Measurements from ENCODE around the gene FAM200A. TPM values are rescaled to one million over a fixed set of nuclear protein-coding genes. Genes with fewer than 3 reads are reported as not detected.
"Not testable (repeated sequence)": the region's sequence is repeated elsewhere in the genome, so short reads cannot be mapped to it uniquely, and the experiment has no call there.

The FAM200A gene
- total RNA-seq, 1 experiment from 2014 or later = 7.9 TPM

- not testable (repeated sequence) for H3K9me3 ChIP-seq (replicated peaks); H3K4me3 ChIP-seq; DNase-seq (ENCODE audit: low read depth in 1 of 2, low spot score in 2 of 2); H3K27ac ChIP-seq; H3K27me3 ChIP-seq (replicated peaks)
- Histone ChIP-seq H3K36me3 (peaks cover 34% of the 10 kb centered on the region), H3K4me1 (replicated peaks) (peaks cover 12% of the 10 kb centered on the region)
Observed at GRCh38 chr7:99549545-99549944, 2.4 kb downstream of the FAM200A start.

- H3K9me3 ChIP-seq (replicated peaks) = peaks cover 12% of the 10 kb centered on the region
Observed at GRCh38 chr7:99545308-99545707, 6.6 kb downstream of the FAM200A start.

GRCh38 chr7:99543916-99544315, 8.0 kb downstream of the FAM200A start:
- H3K27ac ChIP-seq = no peak overlapping the region
- H3K4me3 ChIP-seq = no peak overlapping the region
- peaks cover 13% of the 10 kb centered on the region for H3K9me3 ChIP-seq (replicated peaks)
- H3K4me1 ChIP-seq (replicated peaks) = no peaks in the 10 kb centered on the region
- H3K36me3 ChIP-seq = peaks cover 29% of the 10 kb centered on the region
- H3K27me3 ChIP-seq (replicated peaks) = no peaks in the 10 kb centered on the region
- DNase-seq (ENCODE audit: low read depth in 1 of 2, low spot score in 2 of 2) = no peak

More at GRCh38 chr7:99545308-99545707, 6.6 kb downstream of the FAM200A start:
- DNase-seq (ENCODE audit: low read depth in 1 of 2, low spot score in 2 of 2); H3K4me3 ChIP-seq; H3K27ac ChIP-seq; H3K4me1 ChIP-seq (replicated peaks); H3K27me3 ChIP-seq (replicated peaks): not testable (repeated sequence)
- H3K36me3 ChIP-seq = peaks cover 32% of the 10 kb centered on the region

- DNase-seq (ENCODE audit: low read depth in 1 of 2, low spot score in 2 of 2) = no peak
Observed at GRCh38 chr7:99543081-99543671, 8.7 kb downstream of the FAM200A start.

GRCh38 chr7:99541212-99541611, 10.7 kb downstream of the FAM200A start:
- Histone ChIP-seq H3K27ac (no peak overlapping the region), H3K4me1 (replicated peaks) (no peaks in the 10 kb centered on the region), H3K4me3 (no peak overlapping the region), H3K27me3 (replicated peaks) (no peaks in the 10 kb centered on the region), H3K36me3 (peaks cover 9% of the 10 kb centered on the region; the same call in 1 of the 2 replicates), H3K9me3 (replicated peaks) (peaks cover 13% of the 10 kb centered on the region)
- DNase-seq (ENCODE audit: low read depth in 1 of 2, low spot score in 2 of 2) = no peak

More at GRCh38 chr7:99543081-99543671, 8.7 kb downstream of the FAM200A start:
- peaks cover 13% of the 10 kb centered on the region for H3K9me3 ChIP-seq (replicated peaks)
- H3K4me3 ChIP-seq = no peak overlapping the region
- H3K27me3 ChIP-seq (replicated peaks) = no peaks in the 10 kb centered on the region
- H3K27ac ChIP-seq = no peak overlapping the region
- H3K4me1 ChIP-seq (replicated peaks) = no peaks in the 10 kb centered on the region
- peaks cover 25% of the 10 kb centered on the region for H3K36me3 ChIP-seq

GRCh38 chr7:99540542-99540941, 11.4 kb downstream of the FAM200A start:
- peaks cover 13% of the 10 kb centered on the region for H3K9me3 ChIP-seq (replicated peaks)
- DNase-seq (ENCODE audit: low read depth in 1 of 2, low spot score in 2 of 2) = no peak
- no peaks in the 10 kb centered on the region for H3K4me1 ChIP-seq (replicated peaks)
- H3K4me3 ChIP-seq = no peak overlapping the region
- no peak overlapping the region for H3K27ac ChIP-seq
- H3K27me3 ChIP-seq (replicated peaks) = no peaks in the 10 kb centered on the region
- peaks cover 8% of the 10 kb centered on the region; the same call in 1 of the 2 replicates for H3K36me3 ChIP-seq

- peaks cover 13% of the 10 kb centered on the region; the same call in 1 of the 2 replicates for H3K36me3 ChIP-seq
- DNase-seq (ENCODE audit: low read depth in 1 of 2, low spot score in 2 of 2) = no peak
- peaks cover 17% of the 10 kb centered on the region for H3K9me3 ChIP-seq (replicated peaks)
- H3K27ac ChIP-seq = no peak overlapping the region
- H3K4me3 ChIP-seq = no peak overlapping the region
- no peaks in the 10 kb centered on the region for H3K27me3 ChIP-seq (replicated peaks)
- no peaks in the 10 kb centered on the region for H3K4me1 ChIP-seq (replicated peaks)
Observed at GRCh38 chr7:99539213-99539811, 12.6 kb downstream of the FAM200A start.

GRCh38 chr7:99535667-99536066, 16.2 kb downstream of the FAM200A start:
- Histone ChIP-seq H3K4me3 (no peak overlapping the region), H3K4me1 (replicated peaks) (no peaks in the 10 kb centered on the region), H3K9me3 (replicated peaks) (peaks cover 41% of the 10 kb centered on the region), H3K27me3 (replicated peaks) (no peaks in the 10 kb centered on the region), H3K27ac (no peak overlapping the region), H3K36me3 (peaks cover 42% of the 10 kb centered on the region)
- DNase-seq (ENCODE audit: low read depth in 1 of 2, low spot score in 2 of 2) = no peak

GRCh38 chr7:99531354-99531765, 20.6 kb downstream of the FAM200A start:
- no peaks in the 10 kb centered on the region for H3K27me3 ChIP-seq (replicated peaks)
- H3K36me3 ChIP-seq = peaks cover 85% of the 10 kb centered on the region
- no peak overlapping the region for H3K4me3 ChIP-seq
- no peak overlapping the region for H3K27ac ChIP-seq
- peaks cover 50% of the 10 kb centered on the region for H3K9me3 ChIP-seq (replicated peaks)
- H3K4me1 ChIP-seq (replicated peaks) = no peaks in the 10 kb centered on the region
- no peak for DNase-seq (ENCODE audit: low read depth in 1 of 2, low spot score in 2 of 2)

- no peaks in the 10 kb centered on the region for H3K4me1 ChIP-seq (replicated peaks)
- no peak overlapping the region for H3K27ac ChIP-seq
- no peaks in the 10 kb centered on the region for H3K27me3 ChIP-seq (replicated peaks)
- H3K9me3 ChIP-seq (replicated peaks) = peaks cover 17% of the 10 kb centered on the region
- no peak overlapping the region for H3K4me3 ChIP-seq
- DNase-seq (ENCODE audit: low read depth in 1 of 2, low spot score in 2 of 2) = no peak
- H3K36me3 ChIP-seq = peaks cover 86% of the 10 kb centered on the region
Observed at GRCh38 chr7:99525713-99526440, 26.0 kb downstream of the FAM200A start.

- DNase-seq (ENCODE audit: low read depth in 1 of 2, low spot score in 2 of 2) = no peak
- no peaks in the 10 kb centered on the region for H3K9me3 ChIP-seq (replicated peaks)
- H3K4me3 ChIP-seq = no peak overlapping the region
- H3K27ac ChIP-seq = no peak overlapping the region
- H3K36me3 ChIP-seq = peaks cover 73% of the 10 kb centered on the region
- H3K27me3 ChIP-seq (replicated peaks) = no peaks in the 10 kb centered on the region
- no peaks in the 10 kb centered on the region for H3K4me1 ChIP-seq (replicated peaks)
Observed at GRCh38 chr7:99521399-99521798, 30.5 kb downstream of the FAM200A start.

- Histone ChIP-seq H3K36me3 (peaks cover 55% of the 10 kb centered on the region), H3K27me3 (replicated peaks) (no peaks in the 10 kb centered on the region), H3K4me1 (replicated peaks) (no peaks in the 10 kb centered on the region), H3K4me3 (no peak overlapping the region), H3K27ac (no peak overlapping the region), H3K9me3 (replicated peaks) (no peaks in the 10 kb centered on the region)
- no peak for DNase-seq (ENCODE audit: low read depth in 1 of 2, low spot score in 2 of 2)
Observed at GRCh38 chr7:99514050-99514449, 37.9 kb downstream of the FAM200A start.

- H3K4me1 ChIP-seq (replicated peaks) = peaks cover 12% of the 10 kb centered on the region
- peak overlapping the region; percentile 51 for H3K4me3 ChIP-seq
- peak overlapping the region; percentile 84 for H3K27ac ChIP-seq
- H3K9me3 ChIP-seq (replicated peaks) = no peaks in the 10 kb centered on the region
- H3K36me3 ChIP-seq = peaks cover 16% of the 10 kb centered on the region
- no peak for DNase-seq (ENCODE audit: low read depth in 1 of 2, low spot score in 2 of 2)
- H3K27me3 ChIP-seq (replicated peaks) = no peaks in the 10 kb centered on the region
Observed at GRCh38 chr7:99505324-99505662, 46.6 kb downstream of the FAM200A start.
